ENCODE results near the gene CRKL.

The CRKL gene

GRCh38 chr22:20952544-20953341 lies 35.5 kb downstream of the CRKL start:
- no peak for DNase-seq (ENCODE audit: low read depth)

GRCh38 chr22:20953342-20953608 lies 36.1 kb downstream of the CRKL start:
- no peak for DNase-seq (ENCODE audit: low read depth)

GRCh38 chr22:20953668-20954500 lies 36.7 kb downstream of the CRKL start:
- peak; percentile 68 for DNase-seq (ENCODE audit: low read depth)

DNA sequence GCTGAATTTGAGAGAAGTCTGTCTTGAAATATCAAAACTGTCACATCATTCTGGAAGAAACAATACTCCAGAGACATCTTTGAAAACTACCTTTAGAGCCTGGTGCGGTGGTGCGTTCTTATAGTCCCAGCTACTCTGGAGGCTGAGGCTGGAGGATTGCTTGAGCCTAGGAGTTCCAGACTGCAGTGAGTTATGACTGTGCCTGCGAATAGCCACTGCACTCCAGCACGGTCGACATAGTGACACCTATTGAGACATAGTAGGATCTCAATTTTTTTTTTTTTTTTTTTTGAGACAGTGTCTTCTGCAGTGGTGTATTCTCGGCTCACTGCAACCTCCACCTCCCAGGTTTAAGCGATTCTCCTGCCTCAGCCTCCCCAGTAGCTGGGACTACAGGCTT lies 38.3 kb downstream of the CRKL start:
- DNase-seq (ENCODE audit: low read depth), result no peak

DNA sequence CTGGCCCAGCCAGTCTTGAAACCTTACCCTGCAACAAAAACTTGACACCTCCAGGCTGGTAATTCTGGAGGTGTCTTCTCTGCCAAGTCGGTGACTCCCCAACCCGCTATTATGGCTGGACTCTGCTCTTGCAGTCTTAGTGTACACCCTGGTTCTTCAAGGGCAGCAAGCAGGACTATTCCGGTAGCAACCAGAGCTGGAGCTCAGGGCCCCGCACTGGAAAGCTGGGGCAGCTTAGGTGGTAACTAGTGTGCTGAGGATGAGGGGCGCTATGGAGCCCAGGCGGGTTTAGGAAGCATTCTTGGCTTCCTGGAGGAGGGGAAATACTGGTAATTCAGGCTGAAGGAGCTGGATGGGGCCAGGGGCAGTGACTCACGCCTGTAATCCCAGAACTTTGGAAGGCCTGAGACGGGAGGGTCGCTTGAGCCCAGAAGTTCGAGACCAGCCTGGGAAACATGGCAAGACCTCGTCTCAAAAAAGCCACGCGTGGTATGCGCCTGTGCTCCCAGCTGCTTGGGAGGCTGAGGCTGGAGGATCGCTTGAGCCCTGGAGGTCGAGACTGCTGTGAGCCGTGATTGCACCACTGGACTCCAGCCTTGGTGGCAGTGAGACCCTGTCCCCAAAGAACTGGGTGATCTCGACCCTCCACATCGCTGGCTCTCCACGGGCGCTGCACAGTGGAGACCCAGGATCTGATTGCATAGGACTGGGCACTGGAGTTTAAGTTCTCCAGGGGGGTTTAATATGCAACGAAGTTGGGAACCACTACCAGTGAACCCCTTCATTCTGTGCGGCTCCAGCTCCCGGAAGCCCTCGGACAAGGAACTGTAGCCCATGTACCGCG lies 39.3 kb downstream of the CRKL start:
- DNase-seq (ENCODE audit: low read depth), result peak; percentile 23

- DNase-seq (ENCODE audit: low read depth), result no peak
Measured at GRCh38 chr22:20957102-20957682, 40.0 kb downstream of the CRKL start.

DNA sequence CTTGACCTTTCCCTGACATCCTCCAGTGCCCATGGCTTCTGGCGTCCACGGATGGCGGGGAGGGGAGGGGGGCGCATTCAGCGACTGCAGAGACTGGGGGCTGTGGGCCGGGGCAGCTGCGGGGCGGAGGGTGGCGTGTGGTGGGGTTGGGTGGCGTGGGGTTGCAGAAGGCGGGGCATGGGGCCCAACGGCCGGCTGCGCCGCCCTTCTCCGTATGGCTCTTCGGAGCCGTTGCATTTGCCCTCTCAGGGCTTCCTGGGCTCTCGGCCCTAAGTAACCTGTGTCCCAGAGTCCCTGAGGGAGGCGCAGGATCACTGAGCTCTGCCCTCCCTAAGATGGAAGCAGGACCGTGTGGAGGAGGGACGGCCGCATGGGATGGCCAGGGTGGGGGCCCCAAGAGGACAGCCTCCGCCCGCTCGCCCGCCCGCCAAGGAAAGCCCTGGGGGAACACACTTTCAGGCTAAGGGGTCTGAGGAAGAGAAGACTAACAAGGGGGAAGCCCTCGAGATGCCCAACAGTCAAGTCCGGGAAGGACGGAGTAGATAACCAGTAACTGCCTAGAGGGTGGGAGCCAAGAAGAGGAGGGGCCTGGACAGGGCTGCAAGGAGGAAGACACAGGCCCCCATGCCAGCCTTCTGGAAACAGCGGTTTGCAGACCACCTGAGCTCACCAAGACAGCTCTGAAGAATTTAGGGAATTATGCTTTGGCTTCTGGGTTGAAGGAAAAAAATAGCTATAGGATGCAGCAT lies 40.6 kb downstream of the CRKL start:
- DNase-seq (ENCODE audit: low read depth), result peak; percentile 26

DNA sequence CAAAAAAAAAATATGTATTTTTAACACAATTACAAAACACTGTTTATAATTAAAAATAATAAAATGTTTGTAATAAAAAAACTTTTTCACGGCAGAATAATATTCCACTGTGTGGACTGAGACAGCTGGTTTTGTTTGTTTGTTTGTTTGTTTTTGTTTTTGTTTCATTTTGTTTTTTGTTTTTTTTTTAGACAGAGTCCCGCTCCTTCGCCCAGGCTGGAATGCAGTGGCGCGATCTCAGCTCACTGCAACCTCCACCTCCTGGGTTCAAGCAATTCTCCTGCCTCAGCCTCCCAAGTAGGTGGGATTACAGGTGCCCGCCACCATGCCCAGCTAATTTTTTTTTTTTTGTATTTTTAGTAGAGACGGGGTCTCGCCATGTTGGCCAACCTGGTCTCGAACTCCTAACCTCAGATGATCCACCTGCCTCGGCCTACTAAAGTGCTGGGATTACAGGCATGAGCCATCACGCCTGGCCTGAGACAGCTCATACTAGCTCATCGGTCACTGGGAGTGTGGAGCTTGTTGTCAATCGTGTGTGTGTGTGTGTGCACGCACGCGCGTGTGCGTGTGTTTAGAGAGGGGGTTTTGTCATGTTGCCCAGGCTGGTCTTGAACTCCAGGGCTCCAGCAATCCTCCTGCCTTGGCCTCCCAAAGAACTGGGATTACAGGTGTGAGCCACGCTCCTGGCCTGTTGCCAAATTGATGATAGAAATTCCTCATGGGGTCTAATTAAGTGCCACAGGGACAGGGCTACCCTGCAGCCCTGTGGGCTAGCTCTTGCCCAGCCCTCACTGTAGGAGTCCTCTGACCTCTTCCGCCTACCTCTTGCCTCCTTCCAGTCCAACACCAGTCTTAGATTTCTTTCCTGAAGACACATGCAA lies 42.6 kb downstream of the CRKL start:
- DNase-seq (ENCODE audit: low read depth), result no peak

DNA sequence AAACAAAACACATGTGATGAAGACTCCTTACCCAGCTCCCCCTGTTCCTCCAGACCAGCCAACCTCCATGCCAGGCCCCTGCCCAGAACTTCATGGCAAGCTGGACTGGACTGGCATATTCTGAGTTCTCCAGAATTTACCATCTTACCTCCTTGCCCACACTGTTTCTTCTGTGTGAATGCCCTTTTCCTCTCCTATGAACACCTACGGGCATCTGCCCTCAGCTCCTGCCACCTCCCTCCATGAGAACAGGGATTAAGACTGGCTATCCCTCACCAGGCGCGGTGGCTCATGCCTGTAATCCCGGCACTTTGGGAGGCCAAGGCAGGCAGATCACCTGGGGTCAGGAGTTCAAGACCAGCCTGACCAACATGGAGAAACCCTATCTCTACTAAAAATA lies 43.4 kb downstream of the CRKL start:
- no peak for DNase-seq (ENCODE audit: low read depth)

DNA sequence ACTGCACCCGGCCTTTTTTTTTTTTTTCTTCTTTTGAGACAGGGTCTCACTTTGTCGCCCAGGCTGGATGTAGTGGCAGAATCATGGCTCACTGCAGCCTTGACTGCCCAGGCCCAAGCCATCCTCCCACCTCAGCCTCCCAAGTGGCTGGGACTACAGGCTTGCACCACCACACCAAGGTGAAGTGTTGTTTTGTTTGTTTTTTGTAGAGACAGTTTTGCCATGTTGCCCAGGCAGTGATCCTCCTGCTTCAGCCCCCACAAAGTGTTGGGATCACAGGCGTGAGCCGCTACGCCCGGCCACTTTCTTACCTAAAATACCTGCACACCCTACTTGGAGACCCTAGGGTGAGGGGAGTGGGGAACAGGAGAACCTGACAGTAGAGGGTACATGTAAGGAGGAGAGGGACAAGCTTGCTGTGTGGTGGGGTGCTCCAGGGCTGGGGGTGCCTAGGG lies 45.3 kb downstream of the CRKL start:
- DNase-seq (ENCODE audit: low read depth), result no peak

DNA sequence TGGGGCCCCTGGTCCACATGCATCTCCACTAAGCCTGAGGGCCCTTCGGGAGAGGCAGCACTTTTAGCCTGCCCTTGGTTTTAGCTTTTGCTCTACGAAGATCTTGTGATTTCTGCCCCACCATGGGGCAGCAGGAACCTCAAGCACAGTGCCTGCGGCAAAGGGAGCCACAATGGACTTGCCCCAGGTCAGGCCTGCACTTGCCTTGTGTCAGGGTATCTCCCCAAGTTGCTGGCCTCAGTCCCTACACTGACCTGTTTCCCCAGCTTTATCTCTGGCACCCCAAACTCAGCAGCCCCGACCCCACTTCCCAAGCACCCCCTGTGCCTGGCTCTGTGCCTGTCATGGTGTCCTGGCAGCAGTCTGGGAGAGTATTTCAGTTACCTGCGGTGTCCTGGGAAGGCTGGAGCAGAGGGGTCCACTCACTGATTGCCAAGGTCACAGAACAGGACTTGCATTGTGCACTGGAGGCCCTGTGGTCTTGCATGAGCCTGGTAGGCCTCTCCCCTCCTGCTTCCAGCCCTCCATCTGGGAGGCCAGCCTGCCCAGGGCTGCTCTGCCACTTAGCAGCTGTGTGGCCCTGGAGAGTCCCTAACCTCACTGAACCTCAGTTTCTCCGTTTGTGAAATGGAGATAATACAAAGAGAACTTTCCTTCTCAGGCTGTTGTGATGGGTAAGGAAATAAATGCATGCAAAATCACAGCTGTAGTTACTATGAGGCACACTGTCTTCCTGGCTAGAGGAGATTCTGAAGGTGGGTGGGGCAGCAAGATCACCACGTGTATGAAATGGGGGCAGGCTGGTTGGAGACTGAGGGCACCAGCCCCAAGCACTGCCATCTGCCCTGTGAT lies 46.2 kb downstream of the CRKL start:
- DNase-seq (ENCODE audit: low read depth), result no peak

GRCh38 chr22:20964090-20964798 lies 47.0 kb downstream of the CRKL start:
- DNase-seq (ENCODE audit: low read depth), result no peak

GRCh38 chr22:20964799-20965103 lies 47.5 kb downstream of the CRKL start:
- DNase-seq (ENCODE audit: low read depth), result no peak

DNA sequence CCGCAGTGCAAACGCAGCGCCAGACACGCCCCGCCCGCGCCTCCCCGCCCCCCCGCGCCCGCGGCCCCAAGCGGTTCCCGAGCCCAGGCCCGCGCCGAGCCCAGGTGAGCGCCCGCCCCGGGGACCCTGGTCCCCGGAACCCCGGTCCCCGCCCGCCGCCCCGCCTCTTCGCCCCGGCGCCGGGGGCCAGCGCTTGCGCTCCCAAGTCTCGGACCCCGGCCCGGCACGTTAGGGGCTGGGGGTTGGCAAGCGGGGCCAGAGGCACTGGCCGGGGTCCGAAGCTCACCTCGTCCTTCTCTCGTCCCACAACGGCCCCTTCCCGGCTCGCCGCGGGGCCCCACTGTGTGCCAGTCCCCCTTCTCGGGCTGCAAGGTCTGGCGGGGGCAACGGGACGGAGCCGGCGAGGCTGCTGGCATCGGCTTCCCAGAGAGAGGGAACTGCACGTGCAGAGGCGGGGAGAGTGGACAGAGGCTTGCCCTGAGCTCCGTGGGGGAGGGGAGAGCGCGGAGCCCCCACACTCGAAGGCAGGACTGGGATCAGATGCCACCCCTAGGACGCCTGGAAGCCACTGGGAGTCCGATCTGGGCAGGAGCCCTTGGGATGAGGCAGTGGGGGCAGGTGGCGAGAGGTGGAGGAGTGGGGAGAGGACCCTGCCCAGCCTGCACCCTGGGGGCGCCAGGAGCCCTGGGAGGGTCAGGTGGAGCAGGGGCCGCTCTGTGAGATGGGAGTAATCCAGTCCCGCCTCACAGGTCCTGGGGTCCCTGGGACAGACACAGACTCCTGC lies 48.1 kb downstream of the CRKL start:
- no peak for DNase-seq (ENCODE audit: low read depth)

GRCh38 chr22:20965888-20966855 lies 49.0 kb downstream of the CRKL start:
- no peak for DNase-seq (ENCODE audit: low read depth)

DNA sequence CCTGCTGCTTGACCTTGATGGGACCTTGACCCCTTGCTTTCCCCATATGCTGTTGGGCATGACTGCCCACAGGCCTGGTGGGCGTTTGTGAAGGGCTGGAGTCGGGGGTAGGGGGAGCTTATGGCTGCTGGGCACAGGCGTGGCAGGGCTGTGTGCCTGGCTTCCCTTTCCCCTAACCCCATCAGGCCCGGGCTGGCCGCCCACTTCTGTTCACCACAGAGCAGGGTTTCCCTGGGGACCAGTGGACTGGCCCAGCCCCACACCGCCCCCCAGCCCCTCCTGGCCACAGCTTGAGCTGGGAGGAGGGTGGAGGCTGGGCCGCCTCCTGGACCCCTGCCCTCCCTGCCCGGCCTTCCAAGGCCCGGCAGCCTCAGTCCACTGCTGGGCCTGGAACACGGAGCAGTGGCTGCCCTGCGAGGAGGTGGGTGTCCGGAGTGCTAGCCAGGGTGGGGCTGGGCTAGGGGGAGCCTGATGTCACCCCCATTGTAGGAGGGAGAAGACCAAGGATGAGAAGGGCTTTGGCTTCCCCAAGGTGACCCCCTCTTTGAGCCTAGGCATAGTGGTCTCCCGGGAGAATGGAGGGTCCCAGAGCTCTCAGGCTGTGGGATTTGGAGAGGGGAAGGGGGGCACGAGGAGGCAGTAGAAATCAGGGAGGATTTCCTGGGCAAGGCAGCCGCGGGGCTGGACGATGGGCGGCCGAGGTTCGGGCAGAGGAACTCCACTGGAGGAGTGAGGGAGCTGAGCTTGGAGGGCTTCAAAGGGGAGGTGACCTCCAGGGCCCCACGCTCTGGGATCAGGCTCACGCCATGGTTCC lies 49.9 kb downstream of the CRKL start, which contains the start of gene AIFM3:
Gene AIFM3 (plus strand): TSS at position 373 of the 814 bp plus-strand sequence. CDS start 690 bp downstream, outside the sequence.
- DNase-seq (ENCODE audit: low read depth), result no peak
